IMR-90 (cell line): Measurements from ENCODE around the gene DCLRE1B. TPM values are rescaled to one million over a fixed set of nuclear protein-coding genes. Genes with fewer than 3 reads are reported as not detected.

ENCODE experiments used
- ATAC-seq: fragments of 200-7000 bp; cut with Tn5 transposase; 2 replicates; pipeline ENCODE4 v1.9.1; 2020; ENCODE audit warnings: low read depth, mild to moderate bottlenecking, moderate library complexity
- BruUV-seq: library from RNA; stranded (reverse); fragments of 400-500 nt; replicated peaks from 2 replicates; lab custom pipeline; 2021; lab: Mats Ljungman, UMichigan
- CTCF ChIA-PET: fragments of 300-600 bp; formaldehyde crosslinking; extraction: SDS; loops from one replicate; lab custom pipeline; 2021; ENCODE audit warnings: antibody characterized with exemption; lab: Yijun Ruan, JAX
- POLR2A ChIA-PET: fragments of 300-600 bp; sonication (Branson Sonifier 250); formaldehyde crosslinking; loops from one replicate; lab custom pipeline; 2022; ENCODE audit warnings: antibody characterized with exemption; ENCODE audit not compliant: unreplicated experiment; lab: Charles Lee
- DNase-seq: peaks from one replicate; pipeline ENCODE4 v3.0.0; 2013
- H2AFZ ChIP-seq: replicated peaks from 2 replicates; pipeline ENCODE3; 2013; ENCODE audit warnings: low read length, mild to moderate bottlenecking; ENCODE audit not compliant: poor library complexity
- H2AK5ac ChIP-seq: 2 replicates; pipeline ENCODE4 v1.6.1; 2013; ENCODE audit warnings: low read depth, low read length, inconsistent platforms
- H2AK9ac ChIP-seq: replicated peaks from 2 replicates; pipeline ENCODE3; 2013; ENCODE audit warnings: mild to moderate bottlenecking, low read depth, low read length, moderate library complexity; ENCODE audit not compliant: poor library complexity
- H2BK120ac ChIP-seq: 2 replicates; pipeline ENCODE4 v1.6.1; 2013; ENCODE audit warnings: low read depth, low read length, inconsistent platforms
- H2BK15ac ChIP-seq: 3 replicates; pipeline ENCODE4 v1.6.1; 2013; ENCODE audit warnings: low read depth, low read length, inconsistent platforms
- H2BK20ac ChIP-seq: 2 replicates; pipeline ENCODE4 v1.6.1; 2013; ENCODE audit warnings: low read depth, mild to moderate bottlenecking, inconsistent platforms, low read length, moderate library complexity
- H2BK5ac ChIP-seq: 2 replicates; pipeline ENCODE4 v1.6.1; 2013; ENCODE audit warnings: mild to moderate bottlenecking, low read depth, low read length, inconsistent platforms; ENCODE audit not compliant: poor library complexity, severe bottlenecking
- H3K14ac ChIP-seq: replicated peaks from 2 replicates; pipeline ENCODE4 v1.6.1; 2013; ENCODE audit warnings: low read depth, low read length, inconsistent platforms
- H3K18ac ChIP-seq: 2 replicates; pipeline ENCODE4 v1.6.1; 2013; ENCODE audit warnings: low read depth, low read length, control low read depth
- H3K23ac ChIP-seq: 2 replicates; pipeline ENCODE4 v1.6.1; 2013; ENCODE audit warnings: low read depth, low read length, inconsistent platforms
- H3K27ac ChIP-seq: 2 replicates; pipeline ENCODE4 v1.5.1; 2013; ENCODE audit warnings: mild to moderate bottlenecking, control low read depth, low read length; ENCODE audit not compliant: insufficient read depth
- H3K27me3 ChIP-seq: 2 replicates; pipeline ENCODE4 v1.6.1; 2013; ENCODE audit warnings: low read length; ENCODE audit not compliant: control insufficient read depth, insufficient read depth
- H3K36me3 ChIP-seq: 2 replicates; pipeline ENCODE4 v1.6.1; 2013; ENCODE audit warnings: low read length, mixed read lengths; ENCODE audit not compliant: control insufficient read depth, insufficient read depth
- H3K4ac ChIP-seq: 2 replicates; pipeline ENCODE4 v1.6.1; 2013; ENCODE audit warnings: low read depth, low read length, inconsistent platforms
- H3K4me1 ChIP-seq: 2 replicates; pipeline ENCODE4 v1.6.1; 2013; ENCODE audit warnings: low read length, mixed read lengths; ENCODE audit not compliant: control insufficient read depth, insufficient read depth
- H3K4me2 ChIP-seq: 2 replicates; pipeline ENCODE4 v1.6.1; 2013; ENCODE audit warnings: low read depth, mild to moderate bottlenecking, control low read depth, low read length, moderate library complexity
- H3K4me3 ChIP-seq: 2 replicates; pipeline ENCODE4 v1.5.1; 2013; ENCODE audit warnings: low read depth, mild to moderate bottlenecking, control low read depth, low read length, moderate library complexity; ENCODE audit not compliant: insufficient read depth
- H3K56ac ChIP-seq: 2 replicates; pipeline ENCODE4 v1.6.1; 2013; ENCODE audit warnings: low read length, inconsistent platforms; ENCODE audit not compliant: insufficient read depth; ENCODE audit errors: extremely low read depth
- H3K79me1 ChIP-seq, 2 experiments: 2 replicates each; pipeline ENCODE4 v1.6.1; 2013; ENCODE audit warnings: low read length in 2 of 2, inconsistent platforms in 1 of 2, low read depth in 1 of 2
- H3K9ac ChIP-seq: 2 replicates; pipeline ENCODE4 v1.6.1; 2013; ENCODE audit warnings: low read depth, low read length, control low read depth
- H3K9me1 ChIP-seq: 2 replicates; pipeline ENCODE4 v1.6.1; 2013; ENCODE audit warnings: low read length, inconsistent platforms; ENCODE audit not compliant: insufficient read depth
- H3K9me3 ChIP-seq: 2 replicates; pipeline ENCODE4 v1.6.1; 2013; ENCODE audit warnings: low read length; ENCODE audit not compliant: control insufficient read depth, insufficient read depth
- H4K20me1 ChIP-seq: 2 replicates; pipeline ENCODE4 v1.6.1; 2013; ENCODE audit warnings: low read length, inconsistent platforms; ENCODE audit not compliant: insufficient read depth
- H4K5ac ChIP-seq: 2 replicates; pipeline ENCODE4 v1.6.1; 2013; ENCODE audit warnings: mild to moderate bottlenecking, low read depth, low read length, control low read depth
- H4K8ac ChIP-seq, 2 experiments: 2 replicates each; pipeline ENCODE4 v1.6.1; 2013; ENCODE audit warnings: low read depth in 2 of 2, low read length in 2 of 2, control low read depth in 1 of 2, inconsistent platforms in 1 of 2
- H4K91ac ChIP-seq: 2 replicates; pipeline ENCODE4 v1.6.1; 2013; ENCODE audit warnings: low read depth, low read length, inconsistent platforms; ENCODE audit not compliant: insufficient read depth
- CTCF ChIP-seq: conservative IDR thresholded peaks from 2 replicates; pipeline ENCODE4 v1.5.1; 2012; ENCODE audit warnings: mild to moderate bottlenecking, low read depth, low read length, improper control_type of control experiment
- RCOR1 ChIP-seq: IDR thresholded peaks from 2 replicates; pipeline ENCODE4 v1.6.1; 2012; ENCODE audit warnings: mild to moderate bottlenecking, low read length, improper control_type of control experiment; ENCODE audit not compliant: insufficient replicate concordance
- WGBS, 2 experiments: methylation state at CpG; one replicate each; pipeline versions ENCODE4 v1.1.5 to v1.1.7; 2013; ENCODE audit warnings: missing lambda C conversion rate in 2 of 2; ENCODE audit not compliant: insufficient read length in 1 of 2; ENCODE audit errors: extremely low coverage in 2 of 2; 5-methylcytosine and 5-hydroxymethylcytosine counted together
- dilution Hi-C: fragments of 300-500 bp; cut with HindIII; formaldehyde crosslinking; loops from one replicate; pipeline ENCODE4 v1.14.3; 2018; ENCODE audit warnings: low sequenced_read_pairs; ENCODE audit not compliant: unreplicated experiment
- in situ Hi-C: fragments of 300-500 bp; cut with MboI; formaldehyde crosslinking; loops from 3 replicates; pipeline ENCODE4 v1.14.3; 2019; ENCODE audit warnings: low sequenced_read_pairs, inconsistent platforms, mixed read lengths
- intact Hi-C: fragments of 100-400 bp; cut with micrococcal nuclease; formaldehyde crosslinking; loops from 2 replicates; pipeline ENCODE4 v1.10.0; 2022
- polyA plus RNA-seq, 3 experiments: library from polyadenylated mRNA; depleted of rRNA; stranded (reverse); fragments of >200 nt; gene quantifications; 2 replicates each; pipeline ENCODE4 v1.2.3, GENCODE V29; 2012; ENCODE audit warnings: low replicate concordance in 1 of 3
- total RNA-seq: library from RNA; depleted of rRNA; stranded (reverse); fragments of >200 nt; gene quantifications from 2 replicates; pipeline ENCODE4 v1.2.3, GENCODE V29; 2012

Gene DCLRE1B
- total and polyA plus RNA-seq, 2 of the 4 experiments (the other 2 are of a cell fraction), result 4.9 to 6.1 TPM

DNA sequence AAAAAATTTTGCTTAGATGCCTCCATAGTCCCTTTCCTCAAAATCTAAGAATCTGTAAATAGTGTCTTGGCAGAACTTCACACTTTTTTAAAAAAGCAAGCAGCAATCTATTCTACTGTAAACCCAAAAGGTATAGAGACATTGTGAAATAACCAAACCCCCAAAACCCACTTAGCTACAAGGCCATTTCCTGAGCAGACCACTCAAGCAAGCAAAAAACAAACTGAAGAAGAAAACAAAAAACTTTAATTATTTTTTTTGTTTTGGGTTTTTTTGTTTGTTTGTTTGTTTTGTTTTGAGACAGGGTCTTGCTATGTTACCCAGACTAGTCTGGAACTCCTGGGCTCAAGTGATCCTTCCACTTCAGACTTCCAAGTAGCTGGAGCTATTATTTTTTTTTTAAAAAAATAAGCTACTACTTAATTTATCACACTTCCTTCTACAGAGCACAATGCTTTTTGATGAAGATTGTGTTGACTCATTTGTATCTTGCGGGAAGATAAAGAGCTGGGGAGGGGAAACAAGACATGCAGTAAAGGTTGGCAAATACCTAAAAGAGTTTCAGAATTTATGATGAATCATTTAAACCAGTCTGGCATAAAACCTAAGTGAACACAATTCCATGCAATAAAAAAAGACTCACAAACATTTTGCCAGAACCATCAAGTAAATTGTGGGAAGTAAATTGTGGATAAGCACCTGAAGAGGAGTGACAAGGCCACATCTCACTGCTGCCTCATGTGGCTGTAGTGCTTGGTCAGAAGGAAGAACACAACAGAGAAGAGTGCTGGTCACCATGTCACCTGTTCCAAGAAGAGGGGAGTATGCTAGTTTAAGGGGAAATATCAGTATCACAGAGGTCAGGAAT lies 30.9 kb upstream of the DCLRE1B start:
- H2AK9ac ChIP-seq, result no peak overlapping the region
- H3K23ac ChIP-seq, result no peak overlapping the region
- no TSS peak for BruUV-seq
- H3K56ac ChIP-seq, result no peak overlapping the region
- no peak overlapping the region for H2BK15ac ChIP-seq
- no peak overlapping the region for H2AK5ac ChIP-seq
- no peak overlapping the region for H3K9ac ChIP-seq
- H3K79me1 ChIP-seq, result no peaks in the 10 kb centered on the region
- 0 out of 2 replicates have a peak, but pooled peaks cover 2% of the 10 kb centered on the region for H3K4me1 ChIP-seq
- WGBS, 2 experiments, result no CpG with 5 or more reads among the region's 1 CpG
- DNase-seq, result peak; percentile 8
- peaks cover 3% of the 10 kb centered on the region; the same call in 1 of the 2 replicates for H3K9me1 ChIP-seq
- H4K20me1 ChIP-seq, result no peaks in the 10 kb centered on the region
- no peak overlapping the region for H4K91ac ChIP-seq
- 0 out of 2 replicates have a peak overlapping the region, but pooled peaks have one; percentile 32 for H3K14ac ChIP-seq
- no peaks in the 10 kb centered on the region for H3K36me3 ChIP-seq
- H2AFZ ChIP-seq, result no peak overlapping the region
- intact Hi-C loops, result no loop called here
- no peak overlapping the region for H3K18ac ChIP-seq
- H3K4ac ChIP-seq, result no peak overlapping the region
- no peak overlapping the region for H4K8ac ChIP-seq
- TF ChIP-seq RCOR1 (no peak), CTCF (0 out of 2 replicates have a peak, but pooled peaks have one; percentile 5)
- no peak overlapping the region for H3K4me2 ChIP-seq
- no peak overlapping the region for H2BK120ac ChIP-seq
- no peak overlapping the region for H2BK5ac ChIP-seq
- ATAC-seq, result no peak
- no peak overlapping the region for H3K4me3 ChIP-seq
- H3K27ac ChIP-seq, result no peak overlapping the region
- ChIA-PET POLR2A (no interaction called here), CTCF (no interaction called here)
- H3K27me3 ChIP-seq, result no peaks in the 10 kb centered on the region
- in situ Hi-C loops, result loop anchor here (25.0 kb wide), 1 partner anchor 413 kb away; no protein-coding TSS in a partner anchor
- dilution Hi-C loops, result no loop called here
- no peaks in the 10 kb centered on the region for H3K9me3 ChIP-seq
- H2BK20ac ChIP-seq, result no peak overlapping the region
- H4K5ac ChIP-seq, result no peak overlapping the region
